GM21786 (cell line): ENCODE data around the gene MPLKIP.
"Not testable (repeated sequence)": the region's sequence is repeated elsewhere in the genome, so short reads cannot be mapped to it uniquely, and the experiment has no call there.

Experiments used
- ATAC-seq: cut with Tn5 transposase; IDR thresholded peaks from one replicate; pipeline ENCODE4 v1.9.1; 2021; ENCODE audit not compliant: unreplicated experiment

MPLKIP gene

GRCh38 chr7:40133561-40134427, 628 bp downstream of the MPLKIP start:
- peak; percentile 46 for ATAC-seq

GRCh38 chr7:40122940-40123254, 11.5 kb downstream of the MPLKIP start:
- no peak for ATAC-seq

- not testable (repeated sequence) for ATAC-seq
Observed at GRCh38 chr7:40122100-40122939, 12.1 kb downstream of the MPLKIP start.

- ATAC-seq: no peak
Observed at GRCh38 chr7:40120020-40120419, 14.4 kb downstream of the MPLKIP start.

DNA sequence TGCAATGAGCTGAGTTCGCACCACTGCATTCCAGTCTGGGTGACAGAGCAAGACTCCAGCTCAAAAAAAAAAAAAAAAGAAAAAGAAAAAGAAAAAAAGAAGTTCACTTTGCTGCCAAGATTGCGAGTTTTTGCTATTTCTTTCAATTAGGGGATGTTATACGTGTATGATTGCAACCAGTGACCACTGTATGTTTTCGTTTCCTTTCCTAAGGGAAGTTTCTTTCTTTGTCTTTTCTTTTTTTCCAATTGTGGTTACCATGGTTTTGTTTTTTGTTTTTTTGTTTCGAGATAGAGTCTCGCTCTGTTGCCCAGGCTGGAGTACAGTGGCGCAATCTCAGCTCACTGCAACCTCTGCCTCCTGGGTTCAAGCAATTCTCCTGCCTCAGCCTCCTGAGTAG, 16.2 kb downstream of the MPLKIP start:
- ATAC-seq: not testable (repeated sequence)

DNA sequence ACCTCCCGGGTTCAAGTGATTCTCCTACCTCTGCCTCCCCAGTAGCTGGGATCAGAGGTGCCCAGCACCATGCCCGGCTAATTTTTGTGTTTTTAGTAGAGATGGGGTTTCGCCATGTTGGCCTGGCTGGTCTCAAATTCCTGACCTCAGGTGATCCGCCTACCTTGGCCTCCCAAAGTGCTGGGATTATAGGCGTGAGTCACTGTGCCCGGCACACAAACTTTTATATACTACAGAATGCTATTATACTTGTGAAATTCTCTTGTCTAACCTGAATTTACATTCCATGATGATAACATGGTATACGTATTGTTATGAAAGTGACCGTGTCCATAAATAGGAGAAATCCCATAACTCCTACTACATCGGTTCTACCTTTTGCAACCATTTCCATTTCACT, 17.2 kb downstream of the MPLKIP start:
- not testable (repeated sequence) for ATAC-seq

DNA sequence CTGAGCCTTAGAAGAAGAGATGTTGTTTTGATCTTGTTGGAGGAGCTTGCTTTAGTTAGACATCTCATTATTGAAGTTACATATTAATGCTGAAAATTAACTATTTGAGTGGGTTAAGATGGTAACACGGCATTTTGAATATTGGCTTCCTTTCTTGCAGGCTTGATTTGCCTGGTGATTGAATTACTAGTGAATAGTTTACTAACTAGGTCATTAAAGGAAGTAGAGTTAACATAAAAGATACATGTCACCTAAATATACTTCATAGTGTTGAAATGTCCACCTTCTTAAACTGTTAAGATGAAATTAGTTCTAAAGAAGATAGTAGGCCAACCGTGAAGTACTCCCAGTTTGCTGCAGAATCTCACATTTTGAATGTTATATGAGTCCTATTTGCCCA, 18.5 kb downstream of the MPLKIP start:
- ATAC-seq: no peak

GRCh38 chr7:40105879-40106473, 28.4 kb downstream of the MPLKIP start:
- ATAC-seq: no peak

- ATAC-seq: no peak
Observed at GRCh38 chr7:40102897-40103296, 31.5 kb downstream of the MPLKIP start.

DNA sequence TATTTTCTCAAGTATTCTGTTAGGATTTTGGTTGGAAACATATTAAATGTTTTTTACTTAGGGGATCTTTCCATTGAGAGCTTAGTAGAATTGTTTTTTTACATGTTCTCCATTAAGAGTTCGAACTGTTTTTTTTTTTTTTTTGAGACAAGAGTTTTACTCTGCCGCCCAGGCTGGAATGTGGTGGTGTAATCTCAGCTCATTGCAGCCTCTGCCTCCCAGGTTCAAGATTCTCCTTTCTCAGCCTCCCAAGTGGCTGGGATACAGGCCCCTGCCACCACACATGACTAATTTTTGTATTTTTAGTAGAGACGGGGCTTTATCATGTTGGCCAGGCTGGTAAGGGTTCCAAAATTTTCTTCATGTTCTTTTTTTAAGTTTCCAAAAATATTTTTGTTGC, 33.2 kb downstream of the MPLKIP start:
- ATAC-seq: no peak

- no peak for ATAC-seq
Observed at GRCh38 chr7:40099837-40100236, 34.6 kb downstream of the MPLKIP start.

- no peak for ATAC-seq
Observed at GRCh38 chr7:40098810-40099209, 35.6 kb downstream of the MPLKIP start.

DNA sequence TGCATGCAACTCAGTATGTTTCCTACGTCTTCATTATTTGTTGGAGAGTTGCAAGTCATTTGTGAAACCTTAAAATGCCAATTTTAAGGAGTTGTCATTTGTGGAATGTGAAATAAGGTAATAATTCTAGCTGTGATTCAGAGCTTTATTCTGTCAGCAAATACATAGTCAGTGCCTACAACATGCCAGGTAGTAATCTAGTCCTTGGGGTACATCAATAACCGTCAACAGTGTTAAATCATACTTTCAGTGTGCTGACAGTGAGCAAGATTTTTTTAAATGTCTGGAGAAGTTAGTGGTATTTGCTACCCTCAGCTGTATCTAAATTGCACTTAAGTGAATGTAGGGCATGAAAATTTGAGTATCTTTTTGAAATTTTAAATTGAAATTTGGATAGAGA, 36.7 kb downstream of the MPLKIP start:
- no peak for ATAC-seq

- ATAC-seq: no peak
Observed at GRCh38 chr7:40095695-40096327, 38.6 kb downstream of the MPLKIP start.

- no peak for ATAC-seq
Observed at GRCh38 chr7:40095230-40095629, 39.2 kb downstream of the MPLKIP start.

- ATAC-seq: no peak
Observed at GRCh38 chr7:40093631-40094350, 40.6 kb downstream of the MPLKIP start.

DNA sequence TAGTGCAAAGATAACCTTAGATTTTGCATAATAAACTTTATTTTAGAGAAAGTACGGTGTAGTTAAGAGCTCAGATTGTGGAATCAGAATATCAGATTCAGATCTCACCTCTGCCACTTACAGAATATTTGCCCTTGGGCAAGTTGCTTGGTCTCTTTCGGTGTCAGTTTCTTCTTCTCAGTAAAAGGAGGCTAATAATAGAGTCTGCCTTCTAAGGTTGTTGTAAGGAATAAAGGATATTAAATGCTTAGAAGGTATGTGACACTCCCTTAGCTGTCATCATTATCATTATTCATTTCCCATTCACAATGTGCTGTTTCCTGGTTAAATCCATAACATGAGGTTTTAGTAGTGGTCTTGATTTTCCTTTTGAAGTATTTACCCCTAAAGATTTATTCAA, 42.2 kb downstream of the MPLKIP start:
- ATAC-seq: no peak

DNA sequence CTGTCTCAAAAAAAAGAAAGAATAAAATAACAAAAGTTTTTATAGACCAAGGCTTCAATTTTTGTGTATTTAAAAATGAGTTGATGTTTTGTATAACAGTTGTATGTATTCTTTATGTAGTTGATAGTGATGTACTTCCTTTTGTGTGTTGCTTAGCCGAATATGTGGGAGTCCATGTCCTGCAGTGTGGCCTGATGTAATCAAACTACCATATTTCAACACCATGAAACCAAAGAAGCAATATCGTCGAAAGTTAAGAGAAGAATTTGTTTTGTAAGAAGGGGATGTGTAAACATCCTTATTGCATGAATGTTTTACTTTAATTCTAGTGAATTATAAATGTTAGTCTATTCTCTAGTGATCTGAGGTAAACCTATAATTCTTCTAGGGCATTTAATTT, 56.6 kb downstream of the MPLKIP start:
- ATAC-seq: no peak
